ENCODE data around the gene MBD5.

DNA sequence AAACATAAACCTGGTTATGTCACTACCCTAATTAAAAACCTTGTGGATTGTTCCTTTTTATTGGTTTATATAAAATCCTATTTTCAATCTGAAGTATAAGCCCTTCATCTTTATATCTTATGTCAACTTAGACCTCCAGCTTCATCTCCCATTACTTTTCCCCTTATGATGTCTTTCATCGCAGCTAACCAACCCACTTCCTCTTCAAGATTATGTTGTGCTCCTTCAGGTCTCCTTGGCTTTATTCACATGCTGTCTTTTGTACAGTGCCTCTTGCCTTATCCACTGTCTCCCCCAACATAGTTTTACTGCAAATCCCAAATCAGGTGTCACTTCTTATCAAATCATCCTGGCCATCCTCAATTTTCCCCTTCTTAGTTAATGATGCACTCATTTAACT is 25.9 kb downstream of the MBD5 start:
- TF ChIP-seq, protein P1, sequence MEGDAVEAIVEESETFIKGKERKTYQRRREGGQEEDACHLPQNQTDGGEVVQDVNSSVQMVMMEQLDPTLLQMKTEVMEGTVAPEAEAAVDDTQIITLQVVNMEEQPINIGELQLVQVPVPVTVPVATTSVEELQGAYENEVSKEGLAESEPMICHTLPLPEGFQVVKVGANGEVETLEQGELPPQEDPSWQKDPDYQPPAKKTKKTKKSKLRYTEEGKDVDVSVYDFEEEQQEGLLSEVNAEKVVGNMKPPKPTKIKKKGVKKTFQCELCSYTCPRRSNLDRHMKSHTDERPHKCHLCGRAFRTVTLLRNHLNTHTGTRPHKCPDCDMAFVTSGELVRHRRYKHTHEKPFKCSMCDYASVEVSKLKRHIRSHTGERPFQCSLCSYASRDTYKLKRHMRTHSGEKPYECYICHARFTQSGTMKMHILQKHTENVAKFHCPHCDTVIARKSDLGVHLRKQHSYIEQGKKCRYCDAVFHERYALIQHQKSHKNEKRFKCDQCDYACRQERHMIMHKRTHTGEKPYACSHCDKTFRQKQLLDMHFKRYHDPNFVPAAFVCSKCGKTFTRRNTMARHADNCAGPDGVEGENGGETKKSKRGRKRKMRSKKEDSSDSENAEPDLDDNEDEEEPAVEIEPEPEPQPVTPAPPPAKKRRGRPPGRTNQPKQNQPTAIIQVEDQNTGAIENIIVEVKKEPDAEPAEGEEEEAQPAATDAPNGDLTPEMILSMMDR (IDR thresholded peaks at IDR 0.05; ENCODE audit: low read depth, low read length): no peak
- TF ChIP-seq EZH2phosphoT487 (IDR thresholded peaks at IDR 0.05; ENCODE audit: low read depth): no peak

Data from OCI-LY3 (cell line).